Measurements from ENCODE around the gene RPGRIP1. TPM values are rescaled to one million over a fixed set of nuclear protein-coding genes. Genes with fewer than 3 reads are reported as not detected.

The RPGRIP1 gene
- total and polyA plus RNA-seq, 9 of the 15 experiments (the other 6 are each of a cell fraction or from before 2014, with no cell fraction given) = 0.47 to 0.95 (median 0.65) TPM; not detected in 1

GRCh38 chr14:21269252-21270046 is 10.4 kb upstream of the RPGRIP1 start, which contains the start of gene HNRNPC (continued):
- TF ChIP-seq ZNF592 (IDR thresholded peaks at IDR 0.05) (no peak), ZNF668 (CRISPR knock-in tag; IDR thresholded peaks at IDR 0.05) (no peak), HOXB6 (CRISPR knock-in tag; IDR thresholded peaks at IDR 0.05; ENCODE audit: borderline replicate concordance) (no peak), CHAMP1 (IDR thresholded peaks at IDR 0.05) (no peak), CHCHD3 (CRISPR knock-in tag; IDR thresholded peaks at IDR 0.05) (no peak), PTTG1 (tag; IDR thresholded peaks at IDR 0.05; ENCODE audit: low read depth) (no peak), ELF1 (tag; IDR thresholded peaks at IDR 0.05) (no peak; the same call in 1 of the 2 replicates), SMARCB1 (IDR thresholded peaks at IDR 0.05; ENCODE audit: insufficient read length, low read depth) (no peak), ZNF511 (CRISPR knock-in tag; IDR thresholded peaks at IDR 0.05) (no peak), BACH1 (tag; IDR thresholded peaks at IDR 0.05) (no peak), NR2C1 (IDR thresholded peaks at IDR 0.05) (no peak), NR2C1 (tag; IDR thresholded peaks at IDR 0.05) (peak; percentile 62; the same call in 1 of the 2 replicates), NKRF (IDR thresholded peaks at IDR 0.05; ENCODE audit: borderline replicate concordance) (no peak)
